Gastrocnemius medialis (tissue), 4 donors: ENCODE measurements around the gene CHRNA4. TPM values are rescaled to one million over a fixed set of nuclear protein-coding genes. Genes with fewer than 3 reads are reported as not detected.

ENCODE experiments used
- ATAC-seq, 2 donors: fragments of 150-250 bp; one replicate each; pipeline ENCODE4 v1.9.1; 2016
- DNase-seq, 2 donors: peaks; one replicate each; pipeline ENCODE4 v3.0.0-alpha.2; 2019
- H3K27ac ChIP-seq, 4 donors: fragments of 200-600 bp; sonication (generic); 1 replicate in 1 of 4; 2 replicates in 3 of 4; pipeline ENCODE4 v1.5.1; 2016 to 2018; ENCODE audit warnings: mild to moderate bottlenecking in 2 of 4, moderate library complexity in 1 of 4
- H3K27me3 ChIP-seq, 3 donors: fragments of 200-600 bp; sonication (generic) in 2 of 3; 1 replicate in 1 of 3; 2 replicates in 2 of 3; pipeline versions ENCODE4 v1.5.1 to v1.6.0; 2016 to 2019; ENCODE audit warnings: mild to moderate bottlenecking in 1 of 3, moderate library complexity in 1 of 3
- H3K36me3 ChIP-seq, 2 donors: fragments of 200-600 bp; sonication (generic) in 1 of 2; one replicate each; pipeline ENCODE4 v1.5.1; 2017 to 2018
- H3K4me1 ChIP-seq, 2 donors: fragments of 200-600 bp; sonication (generic) in 1 of 2; one replicate each; pipeline ENCODE4 v1.5.1; 2016 to 2017; ENCODE audit warnings: mild to moderate bottlenecking in 2 of 2
- H3K4me3 ChIP-seq, 4 donors: fragments of 200-600 bp; sonication (generic) in 3 of 4; 1 replicate in 1 of 4; 2 replicates in 3 of 4; pipeline ENCODE4 v1.5.1; 2016 to 2019; ENCODE audit warnings: mild to moderate bottlenecking in 2 of 4
- H3K9me3 ChIP-seq, 3 donors: fragments of 200-600 bp; sonication (generic) in 2 of 3; 1 replicate in 1 of 3; 2 replicates in 2 of 3; pipeline ENCODE4 v1.5.1; 2016 to 2019
- CTCF ChIP-seq, 5 experiments: fragments of 450-650 bp in 3 of 5; fragments of 200-600 bp in 2 of 5; sonication (generic) in 2 of 5; IDR thresholded peaks in 4 of 5; conservative IDR thresholded peaks in 1 of 5; 1 replicate in 4 of 5; 2 replicates in 1 of 5; pipeline ENCODE4 v1.5.1; 2016 to 2019; ENCODE audit warnings: antibody characterized with exemption in 5 of 5, mild to moderate bottlenecking in 3 of 5, moderate library complexity in 3 of 5
- POLR2A ChIP-seq, 2 donors: fragments of 450-650 bp; IDR thresholded peaks; one replicate each; pipeline ENCODE4 v1.6.1; 2017; ENCODE audit warnings: antibody characterized with exemption in 2 of 2, mild to moderate bottlenecking in 2 of 2, moderate library complexity in 2 of 2
- in situ Hi-C, 4 donors: fragments of 200-750 bp; cut with MboI; loops; one replicate each; pipeline versions ENCODE4 v1.15.0 to v1.8.0; 2017; ENCODE audit warnings: low sequenced_read_pairs in 4 of 4
- intact Hi-C: fragments of 100-400 bp; cut with DNase I; formaldehyde crosslinking; loops from one replicate; pipeline ENCODE4 v1.15.1; 2023; ENCODE audit warnings: low total_unique reads
- total RNA-seq, 4 donors: library from RNA; depleted of rRNA; stranded (reverse); fragments of >200 nt; gene quantifications; one replicate each; pipeline versions ENCODE4 v1.1.0 to v1.2.3, GENCODE V29; 2016

Gene CHRNA4
- total RNA-seq, 4 donors from 2014 or later: not detected

- H3K27ac ChIP-seq: no peak overlapping the region
- no peaks in the 10 kb centered on the region for H3K36me3 ChIP-seq
- no peak overlapping the region for H3K4me3 ChIP-seq
- TF ChIP-seq CTCF (IDR thresholded peaks at IDR 0.05 in 4 of 5, conservative IDR thresholded peaks at IDR 0.05 in 1 of 5) (no peak), POLR2A (IDR thresholded peaks at IDR 0.05) (no peak)
- in situ Hi-C loops (no loop called here), intact Hi-C loops (no loop called here)
- no peaks in the 10 kb centered on the region for H3K4me1 ChIP-seq
- ATAC-seq (no peak), DNase-seq (no peak)
- H3K9me3 ChIP-seq: no peaks in the 10 kb centered on the region
- H3K27me3 ChIP-seq: peaks cover 0 to 8% (median 8%) of the 10 kb centered on the region in 3 donors
Observed at GRCh38 chr20:63320616-63321147, 40.5 kb downstream of the CHRNA4 start.

GRCh38 chr20:63320041-63320511 lies 41.1 kb downstream of the CHRNA4 start:
- Histone ChIP-seq H3K27ac (no peak overlapping the region), H3K4me1 (no peaks in the 10 kb centered on the region), H3K27me3 (peaks cover 0 to 8% (median 8%) of the 10 kb centered on the region in 3 donors), H3K9me3 (no peaks in the 10 kb centered on the region), H3K36me3 (no peaks in the 10 kb centered on the region), H3K4me3 (no peak overlapping the region)
- ATAC-seq: no peak
- DNase-seq: no peak
- in situ Hi-C loops (no loop called here), intact Hi-C loops (no loop called here)
- TF ChIP-seq POLR2A (IDR thresholded peaks at IDR 0.05) (no peak), CTCF (IDR thresholded peaks at IDR 0.05 in 4 of 5, conservative IDR thresholded peaks at IDR 0.05 in 1 of 5) (no peak)

GRCh38 chr20:63319164-63320040 lies 41.7 kb downstream of the CHRNA4 start:
- ATAC-seq (no peak), DNase-seq (no peak)
- intact Hi-C loops: no loop called here
- no peaks in the 10 kb centered on the region for H3K9me3 ChIP-seq
- H3K4me1 ChIP-seq: no peaks in the 10 kb centered on the region
- TF ChIP-seq CTCF (IDR thresholded peaks at IDR 0.05 in 4 of 5, conservative IDR thresholded peaks at IDR 0.05 in 1 of 5) (no peak), POLR2A (IDR thresholded peaks at IDR 0.05) (no peak)
- no peaks in the 10 kb centered on the region for H3K36me3 ChIP-seq
- no peak overlapping the region for H3K27ac ChIP-seq
- in situ Hi-C loops: no loop called here
- H3K27me3 ChIP-seq: peaks cover 0 to 8% (median 8%) of the 10 kb centered on the region in 3 donors
- H3K4me3 ChIP-seq: no peak overlapping the region

- ATAC-seq: no peak
- H3K4me3 ChIP-seq: no peak overlapping the region
- H3K4me1 ChIP-seq: no peaks in the 10 kb centered on the region
- intact Hi-C loops (no loop called here), in situ Hi-C loops (no loop called here)
- TF ChIP-seq POLR2A (IDR thresholded peaks at IDR 0.05): no peak
- no peak for TF ChIP-seq CTCF (IDR thresholded peaks at IDR 0.05 in 4 of 5, conservative IDR thresholded peaks at IDR 0.05 in 1 of 5)
- H3K9me3 ChIP-seq: no peaks in the 10 kb centered on the region
- H3K36me3 ChIP-seq: no peaks in the 10 kb centered on the region
- H3K27ac ChIP-seq: no peak overlapping the region
- no peak for DNase-seq
- peaks cover 0 to 4% (median 3%) of the 10 kb centered on the region in 3 donors for H3K27me3 ChIP-seq
Observed at GRCh38 chr20:63318391-63319163, 42.6 kb downstream of the CHRNA4 start.
